Colonic mucosa (tissue), 4 donors: ENCODE data around the gene ARHGAP15. TPM values are rescaled to one million over a fixed set of nuclear protein-coding genes. Genes with fewer than 3 reads are reported as not detected.

Experiments used
- DNase-seq: peaks from one replicate; pipeline ENCODE4 v3.0.0-alpha.2; 2020
- H3K27ac ChIP-seq: fragments of 200-600 bp; one replicate; pipeline ENCODE4 v1.8.0; 2021
- H3K27me3 ChIP-seq: fragments of 200-600 bp; one replicate; pipeline ENCODE4 v1.8.0; 2021
- H3K36me3 ChIP-seq: fragments of 200-600 bp; one replicate; pipeline ENCODE4 v1.8.0; 2021
- H3K4me1 ChIP-seq: fragments of 200-600 bp; one replicate; pipeline ENCODE4 v1.8.0; 2021; ENCODE audit warnings: mild to moderate bottlenecking
- H3K4me3 ChIP-seq: fragments of 200-600 bp; one replicate; pipeline ENCODE4 v1.8.0; 2021
- H3K9ac ChIP-seq, 2 donors: one replicate each; pipeline ENCODE4 v1.7.0; 2013; ENCODE audit warnings: control low read depth in 2 of 2, low read depth in 2 of 2, low read length in 2 of 2
- H3K9me3 ChIP-seq: fragments of 200-600 bp; one replicate; pipeline ENCODE4 v1.8.0; 2021
- intact Hi-C: fragments of 100-400 bp; cut with DNase I; formaldehyde crosslinking; loops from one replicate; pipeline ENCODE4 v1.14.1; 2022
- total RNA-seq, 2 donors: library from RNA; stranded (reverse); fragmentation: NEBNext Ultra II Directional in 1 of 2; extraction: Animal tissue kit (Norgen Biotek cat#: 25700) in 1 of 2; gene quantifications; one replicate each; pipeline ENCODE4 v1.2.1, GENCODE V29; 2021
- TF ChIP-seq, protein P1 (sequence below): fragments of 200-600 bp; IDR thresholded peaks from one replicate; pipeline ENCODE4 v1.8.0; 2022; ENCODE audit warnings: antibody characterized with exemption, mild to moderate bottlenecking
- donor health status: healthy.
- donor health status: DM: no; HTN: no; CAD: no.
- donor health status: DM: no; HTN: no; CAD: no.

ARHGAP15 gene
- total RNA-seq, 2 donors from 2014 or later, result 1.6 to 3.7 TPM

DNA sequence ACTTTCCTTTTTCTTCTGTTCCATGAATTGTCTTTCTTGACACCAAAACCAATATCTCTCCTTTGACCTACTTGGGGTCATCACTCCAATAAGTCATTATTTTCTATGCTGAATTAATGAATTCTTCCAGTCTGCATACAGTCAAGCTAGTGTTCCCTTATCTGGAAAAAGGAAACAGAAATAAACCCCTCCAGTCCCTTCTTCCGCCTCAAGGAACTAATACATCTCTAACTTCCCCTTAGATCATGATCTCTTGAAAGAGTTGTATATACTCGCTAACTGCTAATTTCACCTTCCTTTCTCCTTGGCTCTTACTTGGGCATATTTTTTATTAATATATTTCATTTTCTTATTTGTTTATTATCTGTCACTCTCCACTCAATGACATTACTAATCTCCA is 7.3 kb upstream of the ARHGAP15 start:
- no peak overlapping the region for H3K9ac ChIP-seq
- H3K9me3 ChIP-seq, result no peaks in the 10 kb centered on the region
- H3K27me3 ChIP-seq, result no peaks in the 10 kb centered on the region
- no peak for DNase-seq
- no peaks in the 10 kb centered on the region for H3K36me3 ChIP-seq
- no peak overlapping the region for H3K27ac ChIP-seq
- TF ChIP-seq, protein P1, sequence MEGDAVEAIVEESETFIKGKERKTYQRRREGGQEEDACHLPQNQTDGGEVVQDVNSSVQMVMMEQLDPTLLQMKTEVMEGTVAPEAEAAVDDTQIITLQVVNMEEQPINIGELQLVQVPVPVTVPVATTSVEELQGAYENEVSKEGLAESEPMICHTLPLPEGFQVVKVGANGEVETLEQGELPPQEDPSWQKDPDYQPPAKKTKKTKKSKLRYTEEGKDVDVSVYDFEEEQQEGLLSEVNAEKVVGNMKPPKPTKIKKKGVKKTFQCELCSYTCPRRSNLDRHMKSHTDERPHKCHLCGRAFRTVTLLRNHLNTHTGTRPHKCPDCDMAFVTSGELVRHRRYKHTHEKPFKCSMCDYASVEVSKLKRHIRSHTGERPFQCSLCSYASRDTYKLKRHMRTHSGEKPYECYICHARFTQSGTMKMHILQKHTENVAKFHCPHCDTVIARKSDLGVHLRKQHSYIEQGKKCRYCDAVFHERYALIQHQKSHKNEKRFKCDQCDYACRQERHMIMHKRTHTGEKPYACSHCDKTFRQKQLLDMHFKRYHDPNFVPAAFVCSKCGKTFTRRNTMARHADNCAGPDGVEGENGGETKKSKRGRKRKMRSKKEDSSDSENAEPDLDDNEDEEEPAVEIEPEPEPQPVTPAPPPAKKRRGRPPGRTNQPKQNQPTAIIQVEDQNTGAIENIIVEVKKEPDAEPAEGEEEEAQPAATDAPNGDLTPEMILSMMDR, result no peak
- no peak overlapping the region for H3K4me3 ChIP-seq
- no peaks in the 10 kb centered on the region for H3K4me1 ChIP-seq
- intact Hi-C loops, result no loop called here

DNA sequence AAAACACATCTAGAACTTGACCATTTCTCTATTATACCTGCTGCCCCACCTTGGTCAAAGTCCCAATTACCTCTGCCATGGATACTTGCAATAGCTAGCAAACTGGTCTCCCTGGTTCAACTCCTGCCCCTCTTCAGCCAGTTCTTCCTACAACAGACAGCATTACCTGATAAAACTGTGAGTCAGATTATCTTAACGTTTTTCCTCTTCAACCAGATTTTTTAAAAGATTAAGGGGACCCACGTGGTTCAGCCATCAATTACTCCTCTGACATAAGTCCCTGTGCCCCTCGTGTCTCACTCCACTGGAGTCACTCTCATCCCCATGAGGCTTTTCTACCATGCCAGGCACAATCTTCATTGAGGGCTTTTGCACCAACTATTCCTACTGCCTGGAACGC is 5.3 kb upstream of the ARHGAP15 start:
- Histone ChIP-seq H3K4me3 (no peak overlapping the region), H3K9ac (no peak overlapping the region), H3K9me3 (no peaks in the 10 kb centered on the region), H3K36me3 (no peaks in the 10 kb centered on the region), H3K27me3 (no peaks in the 10 kb centered on the region), H3K27ac (no peak overlapping the region), H3K4me1 (no peaks in the 10 kb centered on the region)
- TF ChIP-seq, protein P1, result no peak
- DNase-seq, result no peak
- intact Hi-C loops, result no loop called here

DNA sequence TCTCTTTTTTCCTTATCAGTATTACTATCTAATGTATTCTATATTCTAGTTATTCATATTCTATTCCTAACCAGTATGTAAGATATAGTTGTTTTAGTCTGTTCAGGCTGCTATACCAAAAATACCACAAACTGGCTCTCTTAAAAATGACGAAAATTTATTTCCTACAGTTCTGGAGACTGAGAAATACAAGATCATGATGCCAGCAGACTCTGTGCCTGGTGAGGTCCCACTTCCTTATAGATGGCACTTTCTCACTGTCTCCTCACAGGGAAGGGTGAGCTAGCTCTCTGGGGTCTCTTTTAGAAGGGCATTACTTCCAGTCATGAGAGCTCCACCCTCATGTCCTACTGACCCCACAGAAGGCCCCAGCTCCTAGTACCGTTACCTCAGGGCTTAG is 4.8 kb upstream of the ARHGAP15 start:
- no peak overlapping the region for H3K27ac ChIP-seq
- no peak overlapping the region for H3K4me3 ChIP-seq
- H3K27me3 ChIP-seq, result no peaks in the 10 kb centered on the region
- H3K4me1 ChIP-seq, result no peaks in the 10 kb centered on the region
- no peak for DNase-seq
- no peaks in the 10 kb centered on the region for H3K36me3 ChIP-seq
- H3K9me3 ChIP-seq, result no peaks in the 10 kb centered on the region
- intact Hi-C loops, result no loop called here
- H3K9ac ChIP-seq, result no peak overlapping the region
- TF ChIP-seq, protein P1, result no peak

DNA sequence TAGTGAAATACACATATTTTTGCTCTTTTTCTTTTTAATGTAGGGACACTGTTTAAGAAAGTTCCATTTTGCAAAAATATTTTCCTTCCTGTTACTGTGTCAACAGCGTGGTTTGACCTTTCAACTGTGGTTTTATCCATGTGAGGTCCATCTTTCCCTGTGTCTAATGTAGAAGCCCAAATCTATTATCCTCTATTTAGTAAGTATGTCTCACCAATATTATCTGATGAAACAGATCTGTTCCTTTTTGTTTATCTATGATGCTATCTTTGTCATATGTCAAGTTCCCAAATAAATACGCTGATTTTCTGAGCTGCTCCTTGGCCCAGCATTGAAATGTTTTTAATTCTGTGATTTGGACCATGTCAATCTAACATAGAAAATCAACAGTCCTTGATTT is 3.5 kb upstream of the ARHGAP15 start:
- H3K36me3 ChIP-seq, result no peaks in the 10 kb centered on the region
- no peak overlapping the region for H3K4me3 ChIP-seq
- H3K4me1 ChIP-seq, result no peaks in the 10 kb centered on the region
- no peaks in the 10 kb centered on the region for H3K27me3 ChIP-seq
- TF ChIP-seq, protein P1, result no peak
- H3K9me3 ChIP-seq, result no peaks in the 10 kb centered on the region
- intact Hi-C loops, result no loop called here
- no peak for DNase-seq
- no peak overlapping the region for H3K9ac ChIP-seq
- H3K27ac ChIP-seq, result no peak overlapping the region

DNA sequence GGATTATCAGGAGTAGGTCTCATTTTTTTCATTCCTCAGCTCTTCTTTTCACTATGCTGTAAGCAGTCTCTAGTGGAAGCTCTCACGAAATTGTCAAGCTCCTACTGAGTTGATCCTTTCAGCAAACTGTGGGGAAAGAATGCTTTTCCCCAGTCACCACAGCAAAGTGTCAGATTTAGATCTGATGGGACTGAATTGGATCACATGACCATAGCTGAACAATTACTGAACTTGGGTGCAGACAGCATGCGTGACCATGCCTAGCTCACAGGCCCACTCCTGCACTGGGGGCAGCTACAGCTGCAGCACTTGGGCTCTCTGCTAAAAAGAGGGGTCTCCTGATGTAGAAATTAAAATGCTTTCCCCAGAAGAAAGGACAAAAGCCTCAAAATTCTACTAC is 3.1 kb downstream of the ARHGAP15 start:
- intact Hi-C loops, result no loop called here
- no peak for DNase-seq
- Histone ChIP-seq H3K36me3 (no peaks in the 10 kb centered on the region), H3K27me3 (no peaks in the 10 kb centered on the region), H3K27ac (no peak overlapping the region), H3K4me3 (no peak overlapping the region), H3K9ac (no peak overlapping the region), H3K4me1 (no peaks in the 10 kb centered on the region), H3K9me3 (no peaks in the 10 kb centered on the region)
- TF ChIP-seq, protein P1, result no peak

DNA sequence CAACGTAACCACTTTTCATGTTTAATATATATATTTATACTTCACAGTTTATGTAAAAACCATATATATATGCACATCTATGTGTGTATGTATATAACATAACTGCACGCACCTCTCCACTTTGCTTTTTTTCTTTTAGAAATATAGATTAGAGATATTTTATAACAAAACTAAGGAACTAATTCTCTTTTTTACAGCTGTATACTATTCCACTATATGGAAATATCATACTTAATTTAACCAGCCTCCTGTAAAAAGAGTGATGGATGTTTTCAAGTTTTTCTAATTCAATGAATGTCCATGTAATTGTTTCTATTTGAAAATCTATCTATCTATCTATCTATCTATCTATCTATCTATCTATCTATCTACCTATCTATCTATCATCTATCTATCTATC is 4.6 kb downstream of the ARHGAP15 start:
- intact Hi-C loops, result no loop called here
- TF ChIP-seq, protein P1, result no peak
- no peak overlapping the region for H3K4me3 ChIP-seq
- H3K9ac ChIP-seq, result no peak overlapping the region
- no peaks in the 10 kb centered on the region for H3K9me3 ChIP-seq
- no peak overlapping the region for H3K27ac ChIP-seq
- no peaks in the 10 kb centered on the region for H3K27me3 ChIP-seq
- no peaks in the 10 kb centered on the region for H3K36me3 ChIP-seq
- DNase-seq, result no peak
- no peaks in the 10 kb centered on the region for H3K4me1 ChIP-seq
